Breast epithelium (tissue), 4 donors: ENCODE results near the gene MFAP5. TPM values are rescaled to one million over a fixed set of nuclear protein-coding genes. Genes with fewer than 3 reads are reported as not detected.

Source experiments
- DNase-seq, 2 donors: peaks; one replicate each; pipeline ENCODE4 v3.0.0-alpha.2; 2019; ENCODE audit warnings: low spot score in 2 of 2
- H3K27ac ChIP-seq, 2 donors: fragments of 200-600 bp; sonication (generic) in 1 of 2; one replicate each; pipeline ENCODE4 v1.5.1; 2016 to 2019; ENCODE audit warnings: mild to moderate bottlenecking in 1 of 2
- H3K27me3 ChIP-seq, 2 donors: fragments of 200-600 bp; sonication (generic) in 1 of 2; one replicate each; pipeline versions ENCODE4 v1.5.1 to v1.6.0; 2017 to 2019; ENCODE audit warnings: control low read depth in 1 of 2, mild to moderate bottlenecking in 1 of 2
- H3K36me3 ChIP-seq: fragments of 200-600 bp; one replicate; pipeline ENCODE4 v1.5.1; 2019
- H3K4me1 ChIP-seq, 2 donors: fragments of 200-600 bp; sonication (generic); one replicate each; pipeline ENCODE4 v1.5.1; 2016 to 2019; ENCODE audit warnings: control low read depth in 1 of 2
- H3K4me3 ChIP-seq, 3 donors: fragments of 200-600 bp; sonication (generic); 1 replicate in 2 of 3; 2 replicates in 1 of 3; pipeline ENCODE4 v1.5.1; 2016 to 2019; ENCODE audit warnings: mild to moderate bottlenecking in 3 of 3, moderate library complexity in 2 of 3
- H3K9me3 ChIP-seq, 2 donors: fragments of 200-600 bp; sonication (generic) in 1 of 2; one replicate each; pipeline ENCODE4 v1.5.1; 2016 to 2019; ENCODE audit warnings: control low read depth in 1 of 2
- POLR2A ChIP-seq: fragments of 450-650 bp; IDR thresholded peaks from one replicate; pipeline ENCODE4 v1.6.1; 2016; ENCODE audit warnings: antibody characterized with exemption, mild to moderate bottlenecking, moderate library complexity
- POLR2AphosphoS5 ChIP-seq, 3 donors: sonication (generic); formaldehyde crosslinking; IDR thresholded peaks; one replicate each; pipeline ENCODE4 v1.6.1; 2017; ENCODE audit warnings: antibody characterized with exemption in 3 of 3
- intact Hi-C: fragments of 100-400 bp; cut with DNase I; formaldehyde crosslinking; loops from one replicate; pipeline ENCODE4 v1.15.1; 2023; ENCODE audit warnings: low total_unique reads
- total RNA-seq, 3 donors: library from RNA; depleted of rRNA; stranded (reverse); fragments of >200 nt; gene quantifications; one replicate each; pipeline ENCODE4 v1.1.0, GENCODE V29; 2016
- TF ChIP-seq, protein P1 (sequence below), 3 donors: fragments of 450-650 bp; IDR thresholded peaks; one replicate each; pipeline ENCODE4 v1.5.1; 2016 to 2017; ENCODE audit warnings: antibody characterized with exemption in 3 of 3, mild to moderate bottlenecking in 3 of 3, moderate library complexity in 3 of 3

MFAP5 gene, protein sequence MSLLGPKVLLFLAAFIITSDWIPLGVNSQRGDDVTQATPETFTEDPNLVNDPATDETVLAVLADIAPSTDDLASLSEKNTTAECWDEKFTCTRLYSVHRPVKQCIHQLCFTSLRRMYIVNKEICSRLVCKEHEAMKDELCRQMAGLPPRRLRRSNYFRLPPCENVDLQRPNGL
- total RNA-seq: 100 to 1,000 TPM in 1 of 3 donors, 10 to 100 TPM in 2; 36.7 to 466 (median 42.0) TPM

DNA sequence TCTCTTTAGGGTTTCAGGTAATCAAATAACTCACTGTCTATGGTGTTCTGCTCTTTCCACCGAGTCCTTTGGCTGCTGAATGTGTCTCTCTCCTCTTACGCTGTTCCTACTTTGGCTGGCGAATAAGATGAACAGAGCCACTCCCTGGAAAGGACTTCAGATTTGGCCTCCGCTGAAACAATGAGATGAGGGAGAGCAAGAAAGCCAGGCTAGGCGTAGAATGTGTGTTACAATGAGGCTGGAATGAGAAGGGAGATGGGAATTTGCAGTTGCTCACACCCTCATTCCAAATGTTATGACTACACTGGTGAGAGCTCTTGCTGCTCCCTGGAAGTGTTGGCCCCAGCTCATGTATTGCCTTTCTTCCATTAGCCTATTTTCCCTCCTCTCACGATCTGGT is at the start of gene MFAP5:
Gene MFAP5 (minus strand): TSS at position 234 of the 400 bp plus-strand sequence. CDS start 722 bp downstream, outside the sequence.
- intact Hi-C loops: no loop called here
- TF ChIP-seq POLR2A: no peak
- TF ChIP-seq POLR2AphosphoS5 (IDR thresholded peaks at IDR 0.05): no peak
- TF ChIP-seq, protein P1, sequence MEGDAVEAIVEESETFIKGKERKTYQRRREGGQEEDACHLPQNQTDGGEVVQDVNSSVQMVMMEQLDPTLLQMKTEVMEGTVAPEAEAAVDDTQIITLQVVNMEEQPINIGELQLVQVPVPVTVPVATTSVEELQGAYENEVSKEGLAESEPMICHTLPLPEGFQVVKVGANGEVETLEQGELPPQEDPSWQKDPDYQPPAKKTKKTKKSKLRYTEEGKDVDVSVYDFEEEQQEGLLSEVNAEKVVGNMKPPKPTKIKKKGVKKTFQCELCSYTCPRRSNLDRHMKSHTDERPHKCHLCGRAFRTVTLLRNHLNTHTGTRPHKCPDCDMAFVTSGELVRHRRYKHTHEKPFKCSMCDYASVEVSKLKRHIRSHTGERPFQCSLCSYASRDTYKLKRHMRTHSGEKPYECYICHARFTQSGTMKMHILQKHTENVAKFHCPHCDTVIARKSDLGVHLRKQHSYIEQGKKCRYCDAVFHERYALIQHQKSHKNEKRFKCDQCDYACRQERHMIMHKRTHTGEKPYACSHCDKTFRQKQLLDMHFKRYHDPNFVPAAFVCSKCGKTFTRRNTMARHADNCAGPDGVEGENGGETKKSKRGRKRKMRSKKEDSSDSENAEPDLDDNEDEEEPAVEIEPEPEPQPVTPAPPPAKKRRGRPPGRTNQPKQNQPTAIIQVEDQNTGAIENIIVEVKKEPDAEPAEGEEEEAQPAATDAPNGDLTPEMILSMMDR (IDR thresholded peaks at IDR 0.05): no peak
- Histone ChIP-seq H3K36me3 (no peaks in the 10 kb centered on the region), H3K27me3 (no peaks in the 10 kb centered on the region), H3K27ac (no peak within 1 kb of the TSS), H3K4me3 (peak within 1 kb of the TSS in 2 of 3 donors; percentile 33 to 47), H3K4me1 (no peaks in the 10 kb centered on the region), H3K9me3 (no peaks in the 10 kb centered on the region)
- DNase-seq: no peak

DNA sequence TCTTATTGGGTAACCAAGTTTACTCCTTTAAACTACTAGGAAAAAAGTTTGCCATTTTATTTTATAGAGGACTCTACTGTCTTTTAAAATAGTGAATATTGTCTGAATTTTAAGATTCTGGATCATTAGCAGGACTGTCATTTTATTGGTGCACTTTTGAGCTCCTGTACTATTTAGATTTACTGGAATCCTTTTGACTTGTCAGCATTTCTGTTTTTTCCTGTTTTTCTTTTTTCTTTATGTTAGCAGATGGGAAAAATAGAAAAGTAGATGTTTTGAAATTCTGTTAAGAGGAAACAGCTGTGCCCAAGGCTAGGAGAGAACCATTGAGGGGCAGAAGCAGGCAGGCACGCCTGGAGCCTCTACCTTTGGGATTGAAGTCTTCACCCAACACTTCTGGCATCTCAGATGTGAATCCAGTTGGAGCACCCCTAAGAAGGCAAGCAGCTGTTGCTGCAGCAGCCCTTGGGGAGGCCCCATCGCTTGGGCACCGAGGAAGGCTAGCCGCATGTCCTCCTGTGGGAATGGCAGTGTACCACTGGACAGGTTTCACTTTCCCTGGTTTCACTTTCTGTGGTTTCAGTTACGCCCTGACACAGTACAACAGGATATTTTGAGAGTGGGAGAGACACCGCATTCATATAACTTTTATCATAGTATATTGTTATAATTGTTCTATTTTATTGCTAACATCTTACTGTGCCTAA is 46.7 kb upstream of the MFAP5 start:
- TF ChIP-seq POLR2AphosphoS5 (IDR thresholded peaks at IDR 0.05): no peak
- TF ChIP-seq POLR2A: no peak
- TF ChIP-seq, protein P1 (IDR thresholded peaks at IDR 0.05): no peak
- Histone ChIP-seq H3K4me3 (peak overlapping the region; percentile 33 to 60 (median 37)), H3K9me3 (no peaks in the 10 kb centered on the region), H3K27me3 (no peaks in the 10 kb centered on the region), H3K4me1 (no peaks in the 10 kb centered on the region), H3K36me3 (no peaks in the 10 kb centered on the region), H3K27ac (peak overlapping the region; percentile 34 to 74)
- no peak for DNase-seq
- intact Hi-C loops: no loop called here

DNA sequence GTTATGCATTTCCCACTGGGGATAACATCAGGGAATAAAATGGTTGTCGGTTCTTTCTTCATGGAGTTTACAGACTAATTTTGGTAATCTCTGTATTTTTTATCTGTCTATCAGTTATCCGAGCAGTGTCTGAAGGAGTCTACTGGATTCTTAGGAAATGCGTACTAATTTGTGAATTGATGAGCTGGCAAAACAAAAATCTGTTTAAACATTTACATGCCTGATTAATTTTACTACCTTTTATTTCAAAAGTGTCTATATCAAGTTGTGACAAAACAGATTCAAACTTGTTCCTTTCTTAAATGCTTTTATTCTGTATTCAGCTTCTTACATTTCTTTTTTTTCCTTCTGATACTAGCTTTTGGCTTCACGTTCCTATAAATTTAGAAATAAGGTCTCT is 39.5 kb upstream of the MFAP5 start:
- H3K9me3 ChIP-seq: no peaks in the 10 kb centered on the region
- H3K27me3 ChIP-seq: no peaks in the 10 kb centered on the region
- H3K27ac ChIP-seq: no peak overlapping the region
- H3K4me3 ChIP-seq: no peak overlapping the region
- H3K36me3 ChIP-seq: no peaks in the 10 kb centered on the region
- DNase-seq: no peak
- TF ChIP-seq POLR2AphosphoS5 (IDR thresholded peaks at IDR 0.05) (no peak), POLR2A (no peak)
- TF ChIP-seq, protein P1 (IDR thresholded peaks at IDR 0.05): no peak
- intact Hi-C loops: no loop called here
- peaks cover 0 to 7% of the 10 kb centered on the region in 2 donors for H3K4me1 ChIP-seq

DNA sequence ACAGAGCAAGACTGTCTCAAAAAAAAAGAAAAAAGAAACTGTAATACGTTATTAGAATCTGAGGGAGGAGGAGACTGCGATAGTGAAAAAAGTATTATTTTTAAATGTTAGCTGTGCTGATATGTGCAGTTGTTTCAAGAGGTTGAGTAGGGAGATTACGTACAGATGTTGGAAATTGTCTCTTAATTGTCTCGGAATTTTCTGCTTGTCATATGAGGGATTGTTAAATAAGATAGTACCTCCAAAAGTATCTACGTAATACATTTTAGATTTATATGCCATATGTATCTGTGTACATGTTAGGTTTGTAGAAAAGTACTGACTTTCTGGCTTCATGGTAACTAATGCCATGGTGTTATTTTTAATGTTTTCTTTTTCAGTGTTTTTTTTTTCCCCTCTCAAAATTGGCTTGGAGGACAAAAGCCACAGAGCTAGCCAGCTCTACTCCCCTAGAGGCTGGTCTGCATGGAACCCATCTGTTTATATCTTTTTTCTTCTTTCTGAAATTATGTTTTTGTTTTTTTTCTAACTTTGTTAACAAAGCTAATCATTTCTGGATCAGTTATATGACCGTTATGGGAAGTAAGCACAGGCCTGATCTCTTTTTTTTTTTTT is 38.5 kb upstream of the MFAP5 start:
- intact Hi-C loops: no loop called here
- Histone ChIP-seq H3K27me3 (no peaks in the 10 kb centered on the region), H3K36me3 (no peaks in the 10 kb centered on the region), H3K27ac (peak overlapping the region; percentile 41 to 44), H3K4me1 (peaks cover 0 to 7% of the 10 kb centered on the region in 2 donors), H3K4me3 (no peak overlapping the region), H3K9me3 (no peaks in the 10 kb centered on the region)
- TF ChIP-seq, protein P1 (IDR thresholded peaks at IDR 0.05): no peak
- TF ChIP-seq POLR2AphosphoS5 (IDR thresholded peaks at IDR 0.05) (no peak), POLR2A (no peak)
- no peak for DNase-seq

DNA sequence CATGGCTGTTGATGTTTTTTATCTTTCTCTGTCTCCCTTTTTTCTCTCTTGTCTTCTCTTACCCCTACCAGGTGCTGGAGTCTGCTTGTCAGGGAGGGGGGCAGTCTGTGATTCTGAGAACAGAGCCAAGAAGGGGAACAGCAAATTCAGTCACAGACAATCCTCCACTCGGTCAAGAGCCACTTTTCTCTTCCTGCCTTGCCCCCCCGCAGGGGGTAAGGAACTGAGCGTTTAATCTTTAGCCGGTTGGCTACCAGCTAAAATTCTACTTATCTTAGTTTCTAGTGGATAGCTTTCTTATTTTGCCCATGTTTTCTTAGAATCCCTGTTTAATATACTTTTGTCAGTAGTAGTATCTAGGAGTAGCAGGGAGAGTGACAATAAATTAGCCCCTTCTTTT is 37.1 kb upstream of the MFAP5 start:
- no peak overlapping the region for H3K4me3 ChIP-seq
- no peak for DNase-seq
- H3K27ac ChIP-seq: peak overlapping the region in 1 of 2 donors; percentile 41
- intact Hi-C loops: no loop called here
- H3K4me1 ChIP-seq: peaks cover 0 to 7% of the 10 kb centered on the region in 2 donors
- TF ChIP-seq, protein P1 (IDR thresholded peaks at IDR 0.05): no peak
- no peak for TF ChIP-seq POLR2AphosphoS5 (IDR thresholded peaks at IDR 0.05)
- no peaks in the 10 kb centered on the region for H3K36me3 ChIP-seq
- no peaks in the 10 kb centered on the region for H3K27me3 ChIP-seq
- H3K9me3 ChIP-seq: no peaks in the 10 kb centered on the region
